GM18502 (cell line): Measurements from ENCODE around the gene FRYL.
A peak's percentile ranks its signal among the peaks of the same experiment; 100 is the strongest.

Experiments used
- ATAC-seq: cut with Tn5 transposase; IDR thresholded peaks from one replicate; pipeline ENCODE4 v1.9.1; 2021; ENCODE audit warnings: mild to moderate bottlenecking; ENCODE audit not compliant: unreplicated experiment, poor library complexity

FRYL gene

DNA sequence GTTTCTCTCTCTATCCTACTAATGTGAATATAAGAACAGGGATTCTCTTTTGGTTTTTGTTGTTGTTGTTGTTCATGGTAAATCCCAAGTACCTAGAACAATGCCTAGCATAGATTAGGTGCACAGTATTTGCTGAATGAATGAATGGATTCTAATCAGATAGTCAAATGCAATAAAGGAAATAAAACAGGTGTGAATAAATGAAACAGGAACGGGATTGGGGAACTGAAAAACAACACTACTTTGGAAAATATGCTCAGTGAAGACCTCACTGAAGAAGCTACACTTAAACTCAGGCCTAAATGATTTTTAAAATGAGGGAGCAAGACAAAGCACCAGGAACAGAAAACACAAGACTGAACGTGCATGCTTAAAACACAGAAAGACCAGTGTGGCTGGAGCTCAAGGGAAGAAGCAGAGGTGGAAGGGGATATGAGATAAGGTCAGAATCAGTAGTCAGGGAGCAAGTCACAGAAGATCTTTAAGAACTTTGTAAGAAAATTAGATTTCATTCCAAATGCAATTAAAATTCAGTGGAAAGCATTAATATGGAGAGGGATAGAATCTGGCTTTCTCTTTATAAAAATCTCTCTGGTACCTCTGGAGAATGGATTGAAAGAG lies 145.3 kb downstream of the FRYL start:
- ATAC-seq, result peak; percentile 5

DNA sequence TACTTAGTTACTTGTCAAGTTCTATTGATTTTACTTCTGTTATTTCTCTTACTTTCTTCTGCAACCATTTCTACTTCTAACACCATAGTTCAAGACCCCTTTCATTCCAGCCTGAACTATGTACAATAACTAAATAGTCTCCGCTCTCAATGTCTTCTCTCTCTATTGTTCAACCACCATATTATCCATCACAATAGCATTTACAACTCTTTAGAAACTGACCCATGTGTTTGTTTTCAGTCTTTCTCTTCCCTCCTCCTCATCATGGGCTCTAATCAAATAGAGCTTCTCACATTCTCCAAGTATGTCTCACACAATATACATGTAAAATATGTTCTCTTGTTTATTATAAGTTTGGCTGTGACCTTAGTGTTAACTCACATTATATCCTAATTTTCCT lies 146.4 kb downstream of the FRYL start:
- ATAC-seq, result no peak

DNA sequence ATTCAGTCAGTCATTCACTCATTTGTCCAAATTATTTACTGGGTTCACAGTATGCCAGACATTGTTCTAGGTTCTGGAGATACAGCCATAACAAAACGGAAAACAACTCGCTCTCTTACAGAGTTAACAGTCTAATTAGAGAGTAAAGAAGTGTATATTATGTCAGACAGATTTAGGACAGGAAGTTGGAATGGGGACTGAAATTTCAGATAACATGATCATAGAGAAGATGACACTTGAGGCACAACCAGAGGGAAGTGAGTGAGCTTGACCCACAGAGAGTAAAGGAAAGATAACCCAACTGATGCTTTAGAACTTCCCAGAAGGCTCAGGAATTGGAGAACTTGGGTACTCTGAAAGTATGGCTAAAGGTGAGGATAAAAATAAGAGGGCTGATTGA lies 150.6 kb downstream of the FRYL start:
- ATAC-seq, result no peak

- ATAC-seq, result no peak
These were observed 156.8 kb downstream of the FRYL start for GRCh38 chr4:48623182-48623780.

- ATAC-seq, result no peak
These were observed 159.2 kb downstream of the FRYL start for GRCh38 chr4:48620831-48621230.

GRCh38 chr4:48620093-48620492 lies 160.0 kb downstream of the FRYL start:
- no peak for ATAC-seq

- no peak for ATAC-seq
These were observed 175.6 kb downstream of the FRYL start for GRCh38 chr4:48604527-48604926.

DNA sequence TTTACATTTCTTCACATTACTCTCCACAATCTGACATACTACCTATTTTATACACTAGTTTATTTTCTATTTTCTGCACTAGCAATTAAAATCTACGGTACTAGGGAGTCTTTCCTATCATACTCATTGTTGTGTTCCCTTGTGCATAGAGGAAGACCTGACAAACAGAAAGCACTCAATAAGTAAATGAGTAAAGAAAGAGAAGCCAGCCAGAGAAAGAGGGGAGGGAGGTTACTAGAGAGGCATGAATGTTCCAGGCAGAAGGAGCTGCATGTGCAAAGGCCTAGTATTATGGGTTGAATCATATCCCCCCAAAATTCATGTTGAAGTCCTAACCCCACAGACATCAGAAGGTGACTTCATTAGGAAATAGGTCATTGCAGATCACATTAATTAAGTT lies 176.0 kb downstream of the FRYL start:
- no peak for ATAC-seq

- no peak for ATAC-seq
These were observed 176.6 kb downstream of the FRYL start for GRCh38 chr4:48603366-48604003.

GRCh38 chr4:48602763-48603162 lies 177.3 kb downstream of the FRYL start:
- ATAC-seq, result no peak

DNA sequence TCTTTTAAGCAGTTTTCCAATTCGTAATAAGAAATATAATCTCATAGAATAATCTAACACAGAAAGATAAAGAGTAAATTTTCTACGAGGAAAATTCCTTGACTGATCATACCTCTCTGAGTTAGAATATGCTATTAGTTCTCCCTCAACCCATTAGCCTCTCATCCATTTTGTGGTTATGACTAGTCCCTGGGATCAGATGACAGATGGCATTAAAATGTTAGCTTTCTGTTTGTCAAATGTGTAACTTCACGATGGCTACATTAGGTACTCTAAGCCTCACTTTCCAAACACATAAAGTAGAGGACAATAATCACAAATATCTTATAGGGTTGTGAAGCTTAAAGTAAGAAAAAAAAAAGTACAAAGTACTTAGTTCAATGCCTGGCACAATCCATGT lies 177.9 kb downstream of the FRYL start:
- ATAC-seq, result no peak

DNA sequence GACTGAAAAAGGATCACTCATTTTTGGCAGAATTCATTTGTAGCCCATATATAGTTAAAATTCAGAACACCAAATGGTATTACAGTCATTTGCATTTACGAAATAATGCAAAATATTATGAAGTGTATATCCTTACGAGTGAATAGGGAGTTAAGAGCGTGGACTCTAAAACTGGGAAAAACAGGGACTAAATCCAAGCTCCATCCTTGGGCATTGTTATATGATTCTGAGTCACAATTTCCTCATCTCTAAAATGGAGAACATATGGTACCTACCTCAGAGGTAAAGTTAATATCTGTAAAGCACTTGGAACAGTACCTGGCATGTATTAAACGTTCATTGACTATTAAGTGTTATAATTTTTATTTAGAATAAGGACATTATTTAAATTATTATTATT lies 183.7 kb downstream of the FRYL start:
- ATAC-seq, result no peak

DNA sequence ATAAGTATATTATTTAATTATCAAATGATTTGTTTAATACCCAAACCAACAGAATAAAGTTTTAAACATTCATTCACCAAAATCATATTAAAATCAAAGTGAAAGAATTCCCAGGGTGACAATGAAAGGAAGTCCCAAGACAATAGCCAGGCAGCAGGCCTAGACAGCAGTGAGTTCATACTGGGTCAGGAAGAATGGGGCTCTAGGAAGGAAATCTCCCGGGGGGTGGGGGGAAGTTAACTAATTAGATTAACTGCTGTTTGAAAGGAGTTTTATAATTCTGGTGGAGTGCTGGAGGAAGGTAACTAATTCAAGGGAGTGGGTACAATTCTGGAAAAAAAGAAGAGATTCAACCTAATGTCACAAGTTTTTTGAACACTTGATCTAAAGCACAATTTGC lies 185.9 kb downstream of the FRYL start:
- ATAC-seq, result no peak

- ATAC-seq, result no peak
These were observed 188.7 kb downstream of the FRYL start for GRCh38 chr4:48591372-48591771.

- no peak for ATAC-seq
These were observed 189.2 kb downstream of the FRYL start for GRCh38 chr4:48590884-48591283.

DNA sequence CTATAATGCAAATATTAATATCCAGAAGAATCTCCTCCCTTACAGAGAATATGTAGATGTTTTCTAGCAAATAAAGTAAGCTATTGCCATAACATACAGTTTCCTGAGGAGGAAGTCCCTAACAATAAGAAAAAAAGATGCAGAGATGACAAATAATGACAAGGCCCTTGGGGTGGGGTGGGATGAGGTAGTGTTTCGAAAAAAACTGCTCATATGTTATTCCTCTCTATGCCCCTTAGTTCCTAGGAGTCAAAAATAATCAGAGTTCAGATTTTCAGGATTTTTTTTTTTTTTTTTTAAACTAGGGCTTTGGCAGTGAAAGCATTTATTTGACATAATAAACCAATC lies 191.0 kb downstream of the FRYL start:
- ATAC-seq, result no peak

- no peak for ATAC-seq
These were observed 191.6 kb downstream of the FRYL start for GRCh38 chr4:48588230-48589097.

DNA sequence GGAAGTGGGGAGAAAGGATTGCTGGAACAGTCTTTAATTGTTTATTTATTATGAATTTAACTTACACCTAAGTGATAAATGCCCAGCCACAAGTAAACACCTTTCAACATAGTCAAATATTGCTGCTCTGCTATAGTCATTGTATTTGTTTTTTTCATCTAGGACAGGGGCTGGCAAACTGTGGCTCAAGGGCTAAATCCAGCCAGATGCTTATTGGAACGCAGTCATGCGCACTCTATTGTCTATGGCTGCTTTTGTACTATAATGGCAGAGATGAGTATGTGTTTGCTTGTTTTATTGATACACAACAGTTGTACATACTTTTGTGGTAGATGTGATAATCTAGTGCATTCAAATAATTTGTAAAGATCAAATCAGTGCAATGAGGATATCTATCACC lies 194.7 kb downstream of the FRYL start:
- ATAC-seq, result no peak

DNA sequence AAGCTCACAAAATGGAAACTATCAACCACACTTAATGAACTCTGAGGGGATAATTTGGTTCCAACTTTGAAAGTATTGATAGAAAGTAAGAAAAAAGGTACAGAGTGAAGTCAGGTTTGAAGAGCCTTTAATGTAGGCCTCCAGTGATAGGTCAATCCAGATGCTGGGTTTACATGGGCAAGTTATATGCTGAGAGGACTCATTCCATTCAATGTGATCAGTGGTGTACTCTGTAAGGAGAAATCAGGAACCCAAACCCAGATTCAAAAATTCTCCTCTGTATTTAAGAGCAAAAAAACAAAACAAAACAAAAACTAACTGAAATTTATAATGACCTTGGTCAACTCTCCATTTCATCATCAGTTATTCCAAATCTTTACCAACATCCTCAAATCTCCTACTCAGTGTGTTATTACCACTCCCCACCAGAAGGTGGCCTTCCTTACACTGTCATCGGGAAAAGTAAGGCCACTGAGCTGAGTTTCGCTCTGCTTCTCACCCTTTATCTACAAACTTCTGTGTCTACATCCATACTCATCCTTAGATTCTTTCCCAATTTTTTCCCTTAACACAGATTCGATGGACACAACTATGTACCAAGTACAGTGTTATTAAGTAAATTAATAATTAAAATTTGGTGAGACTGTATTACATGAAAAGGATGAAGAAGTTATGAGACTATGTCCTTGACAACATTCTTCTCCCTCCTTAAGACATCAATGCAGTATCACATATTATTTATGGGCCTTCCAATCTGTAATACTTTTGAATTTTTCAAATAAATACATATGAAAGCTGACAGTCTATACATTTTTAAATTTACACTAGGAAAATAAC lies 201.7 kb downstream of the FRYL start:
- peak; percentile 88 for ATAC-seq

DNA sequence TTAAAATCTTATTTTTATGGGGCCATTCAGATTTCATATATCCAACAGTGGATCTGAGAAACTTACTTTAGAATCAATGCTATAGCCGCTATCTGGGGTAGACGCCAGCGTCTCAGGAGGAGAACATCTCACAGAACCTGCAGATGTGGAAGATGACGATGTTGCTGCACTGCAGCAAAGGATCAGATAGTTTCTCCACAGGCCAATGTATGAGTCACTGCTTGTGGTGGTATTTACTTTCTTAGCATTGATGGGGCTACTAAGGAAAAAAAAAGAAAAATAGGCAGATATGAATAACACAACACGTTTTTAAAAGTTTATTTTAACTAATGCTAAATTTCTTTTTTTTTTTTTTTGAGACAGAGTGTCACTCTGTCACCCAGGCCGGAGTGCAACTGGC lies 204.1 kb downstream of the FRYL start:
- no peak for ATAC-seq
